Cardiac septum (tissue), 1 donor: ENCODE measurements around the gene RERE. TPM values are rescaled to one million over a fixed set of nuclear protein-coding genes. Genes with fewer than 3 reads are reported as not detected.

Source experiments
- DNase-seq: peaks from one replicate; pipeline ENCODE4 v3.0.0-alpha.2; 2020; ENCODE audit warnings: low spot score
- intact Hi-C: fragments of 100-400 bp; cut with DNase I; formaldehyde crosslinking; loops from one replicate; pipeline ENCODE4 v1.14.0; 2022
- total RNA-seq: library from RNA; stranded (reverse); fragmentation: NEBNext Ultra II Directional; extraction: Animal tissue kit (Norgen Biotek cat#: 25700); gene quantifications from one replicate; pipeline ENCODE4 v1.2.1, GENCODE V29; 2021
- donor health status: DM: no; HTN: no; CAD: no.

RERE gene
- total RNA-seq, 1 donor from 2014 or later, result 102 TPM

DNA sequence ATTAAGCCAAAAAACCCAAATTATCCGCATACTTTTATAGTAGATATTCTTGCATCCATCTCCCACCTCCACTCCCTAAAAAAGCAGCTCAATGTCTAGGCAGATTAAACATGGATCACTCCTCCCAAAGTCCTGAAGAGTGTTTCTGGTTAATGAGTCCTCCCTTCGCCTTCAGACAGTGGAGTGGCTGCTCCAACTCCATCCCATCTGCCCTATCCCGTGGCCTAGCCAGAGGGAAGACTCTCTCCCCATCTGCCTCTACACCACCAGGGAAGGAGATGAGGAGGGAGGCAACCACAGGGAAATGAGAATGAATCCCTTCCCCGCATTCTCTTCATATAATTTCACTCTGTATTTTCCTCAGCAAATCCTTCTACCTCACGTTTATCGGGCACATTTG lies 395.7 kb downstream of the RERE start:
- no peak for DNase-seq
- intact Hi-C loops, result loop anchor here (2.0 to 5.0 kb wide), 5 partner anchors 41 to 394 kb away; partner anchors contain the start of gene ERRFI1

GRCh38 chr1:8420318-8420717 lies 397.1 kb downstream of the RERE start:
- DNase-seq, result no peak

GRCh38 chr1:8419861-8420260 lies 397.6 kb downstream of the RERE start:
- DNase-seq, result no peak
- intact Hi-C loops, result loop anchor here (5.0 kb wide), 3 partner anchors 42 to 393 kb away; partner anchors contain the start of gene ERRFI1

More at GRCh38 chr1:8420318-8420717, 397.1 kb downstream of the RERE start:
- intact Hi-C loops, result loop anchor here (5.0 kb wide), 3 partner anchors 42 to 393 kb away; partner anchors contain the start of gene ERRFI1

- no peak for DNase-seq
- intact Hi-C loops, result no loop called here
Measured at GRCh38 chr1:8419172-8419571, 398.3 kb downstream of the RERE start.

DNA sequence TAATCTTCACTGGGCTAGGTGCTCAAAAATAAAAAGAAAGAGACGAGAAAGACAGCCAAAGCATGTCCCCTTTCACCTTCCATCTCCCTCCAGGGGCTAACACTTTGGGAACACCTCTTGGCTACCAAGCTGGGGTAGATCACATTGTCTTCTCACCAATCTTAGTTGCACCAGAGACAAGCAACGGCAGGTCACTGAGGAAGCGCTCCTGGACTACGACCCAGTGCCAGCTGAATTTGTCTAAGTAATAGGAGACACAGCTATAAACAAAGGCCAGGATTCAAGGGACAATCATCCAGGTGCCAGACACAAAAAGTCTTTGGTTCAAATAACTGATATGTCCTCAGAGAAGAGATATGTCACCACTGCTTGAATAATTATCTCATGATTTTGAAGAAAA lies 399.1 kb downstream of the RERE start:
- DNase-seq, result no peak
- intact Hi-C loops, result no loop called here

DNA sequence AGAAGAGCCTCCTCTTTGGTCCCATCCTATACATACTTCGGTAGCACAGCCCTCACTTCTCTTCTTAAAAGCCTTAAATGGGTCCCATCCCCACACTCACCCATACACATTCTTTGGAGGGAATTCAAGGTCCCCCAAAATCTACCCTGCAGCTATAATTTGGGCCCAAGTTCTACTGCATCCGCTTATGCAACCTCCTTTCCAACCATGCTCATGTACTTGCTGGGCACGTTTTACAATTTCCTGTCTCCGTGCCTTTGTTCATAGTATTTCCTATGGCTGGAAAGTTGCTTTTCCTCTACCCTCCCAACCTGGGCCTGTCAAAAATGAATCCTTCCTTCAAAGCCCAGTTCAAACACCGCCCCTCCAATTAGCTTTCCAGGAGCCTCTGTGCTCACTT lies 399.8 kb downstream of the RERE start:
- DNase-seq, result no peak
- intact Hi-C loops, result no loop called here

DNA sequence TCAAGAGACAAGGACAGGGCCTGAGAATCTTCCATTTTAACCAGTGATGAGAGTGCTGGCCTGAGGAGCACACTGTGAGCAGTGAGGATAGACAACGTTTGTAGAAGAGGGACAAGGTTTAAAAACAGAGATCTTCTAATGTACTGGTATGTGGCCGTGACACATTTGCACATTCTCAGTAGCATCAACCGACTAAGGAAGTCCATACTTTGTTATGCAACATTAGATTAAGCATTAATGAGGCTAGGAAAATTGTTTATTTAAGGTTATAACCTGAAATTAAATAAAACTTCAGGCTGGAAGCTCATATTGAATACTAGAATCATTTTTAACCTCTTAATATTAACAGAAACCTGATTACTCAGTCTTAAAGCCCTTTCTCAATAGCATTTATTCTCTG lies 400.6 kb downstream of the RERE start:
- intact Hi-C loops, result no loop called here

DNA sequence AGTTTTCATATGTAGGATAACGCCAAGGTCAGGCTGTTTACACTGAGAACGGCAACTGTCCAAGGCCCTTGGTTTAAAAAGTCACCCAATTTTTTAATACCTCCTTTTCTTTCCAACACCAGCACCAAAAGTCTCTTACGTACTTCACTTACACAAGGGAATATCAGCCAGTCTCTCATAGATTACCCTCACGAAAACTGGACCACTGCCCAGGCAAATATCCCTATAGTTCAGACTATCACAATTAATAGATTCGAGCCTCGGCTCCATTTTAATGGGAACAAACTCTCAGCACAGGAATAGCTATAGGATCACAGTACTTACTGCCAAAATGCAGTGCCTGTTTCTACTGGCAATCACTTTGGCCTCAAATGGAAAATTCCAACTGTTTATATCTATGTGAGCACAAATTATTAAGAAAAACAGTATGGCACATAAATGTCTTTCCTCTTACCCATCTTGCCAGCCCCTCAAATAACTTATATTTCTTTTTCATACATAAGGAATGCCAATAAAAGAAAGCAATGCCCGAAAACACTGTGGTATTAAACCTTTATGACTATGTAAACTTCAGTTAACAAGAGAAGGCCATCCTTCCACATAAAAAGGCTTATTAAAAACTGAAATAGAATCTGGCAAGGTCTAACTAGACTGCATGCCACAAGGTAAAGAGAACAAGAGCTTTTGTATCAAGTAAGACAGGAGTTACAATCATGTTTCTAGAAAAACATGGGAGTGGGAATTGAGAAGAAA lies 401.7 kb downstream of the RERE start:
- no peak for DNase-seq
- intact Hi-C loops, result no loop called here

More for the DNA sequence above, 400.6 kb downstream of the RERE start:
- no peak for DNase-seq

DNA sequence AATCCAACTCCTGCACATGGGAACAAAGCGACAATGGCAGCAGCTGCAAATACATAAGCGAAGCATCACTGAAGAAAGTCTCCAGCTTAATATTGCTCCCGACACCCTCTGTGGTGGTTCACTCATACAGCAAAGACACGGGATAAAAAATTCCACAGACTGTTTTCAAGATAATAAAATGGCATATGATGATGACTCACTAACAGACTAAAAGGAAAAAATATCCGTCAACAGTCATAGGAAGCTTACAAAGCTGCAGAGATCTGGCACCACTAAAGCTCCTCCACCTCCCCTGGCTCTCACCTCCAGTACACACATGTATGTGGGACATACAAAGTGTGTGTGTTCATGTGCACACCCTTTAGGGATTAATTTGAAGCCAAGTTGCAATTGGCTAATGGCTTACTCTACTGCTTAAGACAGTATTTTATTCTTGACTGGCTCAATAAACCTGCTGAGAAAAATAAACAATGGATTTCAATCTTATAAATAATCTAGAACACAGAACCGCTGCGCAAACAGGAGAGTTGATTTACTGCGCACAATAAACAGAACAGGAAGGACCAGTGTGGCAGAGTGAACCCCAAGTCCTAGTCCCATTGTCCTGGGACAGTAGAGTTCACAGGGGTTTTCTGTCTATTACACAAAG lies 405.1 kb downstream of the RERE start:
- intact Hi-C loops, result no loop called here
- no peak for DNase-seq

DNA sequence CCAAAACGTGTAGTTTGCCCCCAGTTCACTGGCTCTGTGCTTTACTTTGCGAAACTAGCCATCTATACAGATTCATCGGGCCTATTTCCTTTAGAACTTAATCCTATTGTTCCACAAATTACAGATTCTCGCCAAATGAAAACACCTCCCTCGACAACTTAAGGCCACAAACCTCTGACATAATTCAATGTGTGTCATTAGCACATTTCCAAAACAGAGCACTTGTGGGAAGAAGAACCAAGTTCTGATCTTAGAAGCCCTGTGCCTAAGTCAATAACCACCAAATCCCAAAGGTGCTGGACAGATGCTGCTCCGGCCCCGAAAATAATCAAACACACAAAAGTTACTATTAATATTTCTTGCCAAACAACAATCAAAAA lies 405.6 kb downstream of the RERE start:
- intact Hi-C loops, result no loop called here

GRCh38 chr1:8410791-8411190 lies 406.6 kb downstream of the RERE start:
- intact Hi-C loops, result no loop called here
- no peak for DNase-seq

More for the DNA sequence above, 405.6 kb downstream of the RERE start:
- no peak for DNase-seq

DNA sequence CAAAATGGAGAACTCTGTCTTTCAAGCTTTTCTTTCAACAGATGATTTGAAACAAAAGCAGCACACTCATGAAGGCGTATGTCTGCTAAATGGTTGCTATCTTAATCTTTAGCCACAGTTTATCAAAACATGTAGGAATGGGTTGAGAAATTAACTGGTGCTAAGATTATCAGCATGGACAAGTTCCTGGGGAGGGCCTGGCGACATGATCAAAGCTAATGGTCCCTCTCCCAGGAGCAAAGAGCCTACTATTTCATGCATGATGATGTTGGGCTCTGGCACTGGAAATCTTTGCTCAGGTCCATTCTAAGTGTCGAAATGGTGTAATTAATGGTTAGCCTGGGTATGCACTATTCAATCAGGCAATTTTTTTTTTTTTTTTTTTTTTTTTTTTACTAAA lies 407.8 kb downstream of the RERE start:
- intact Hi-C loops, result loop anchor here (5.0 kb wide), 2 partner anchors 37 to 293 kb away; no protein-coding TSS in a partner anchor
- DNase-seq, result no peak

GRCh38 chr1:8409106-8409505 lies 408.3 kb downstream of the RERE start:
- no peak for DNase-seq
- intact Hi-C loops, result loop anchor here (5.0 kb wide), 2 partner anchors 37 to 293 kb away; no protein-coding TSS in a partner anchor

DNA sequence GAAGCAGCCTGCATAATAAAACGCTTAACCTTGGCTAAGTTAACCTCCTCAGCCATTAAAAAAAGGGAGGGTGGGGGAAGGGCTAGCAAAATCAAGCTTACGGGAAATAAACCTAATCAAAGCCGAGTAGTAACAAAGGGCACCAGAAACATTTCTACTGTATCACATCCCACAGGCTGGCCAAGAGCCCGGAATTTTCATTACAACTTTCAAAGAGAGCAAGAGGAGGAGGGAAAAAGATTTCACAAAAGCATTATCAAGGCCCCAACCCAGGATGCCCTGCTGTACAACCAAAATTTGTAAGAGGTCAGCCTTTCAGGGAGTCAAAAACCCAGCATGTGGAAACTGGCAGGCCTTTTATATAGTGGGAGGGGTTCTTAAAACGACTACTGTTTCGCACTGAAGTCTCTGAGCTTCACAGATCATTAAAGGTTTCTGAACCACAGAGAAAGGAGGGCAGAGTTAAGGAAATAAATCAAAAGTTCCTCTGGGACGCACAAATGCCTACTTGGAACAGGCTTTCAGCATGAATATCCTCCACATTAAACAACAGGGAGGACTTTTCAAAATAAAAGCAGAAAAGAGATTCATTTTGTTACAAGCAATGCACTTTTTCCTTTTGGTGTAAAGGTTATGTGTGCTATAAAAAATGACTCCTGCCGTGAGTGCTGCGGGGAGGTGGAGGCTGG lies 409.1 kb downstream of the RERE start:
- intact Hi-C loops, result loop anchor here (5.0 kb wide), 2 partner anchors 36 to 294 kb away; no protein-coding TSS in a partner anchor

GRCh38 chr1:8407652-8408051 lies 409.8 kb downstream of the RERE start:
- intact Hi-C loops, result loop anchor here (5.0 kb wide), 2 partner anchors 35 to 295 kb away; no protein-coding TSS in a partner anchor
- no peak for DNase-seq

More for the DNA sequence above, 409.1 kb downstream of the RERE start:
- no peak for DNase-seq

GRCh38 chr1:8406960-8407359 lies 410.5 kb downstream of the RERE start:
- DNase-seq, result no peak
- intact Hi-C loops, result loop anchor here (5.0 kb wide), 2 partner anchors 35 to 295 kb away; no protein-coding TSS in a partner anchor

DNA sequence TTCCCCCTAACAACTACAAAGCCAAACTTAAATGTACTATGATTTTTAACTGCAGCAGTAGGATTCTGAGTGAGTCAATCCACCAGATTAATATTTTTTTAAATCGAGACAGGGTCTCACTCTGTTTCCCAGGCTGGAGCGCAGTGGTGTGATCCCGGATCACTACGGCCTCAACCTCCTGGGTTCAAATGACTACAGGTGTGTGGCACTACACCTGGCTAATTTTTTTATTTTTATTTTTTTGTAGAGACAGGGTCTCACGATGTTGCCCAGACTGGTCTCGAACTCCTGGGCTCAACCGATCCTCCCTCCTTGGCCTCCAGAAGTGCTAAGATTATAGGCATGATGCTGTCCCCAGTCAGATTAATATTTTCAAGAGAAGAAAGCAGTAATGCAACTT lies 411.4 kb downstream of the RERE start:
- DNase-seq, result no peak
- intact Hi-C loops, result loop anchor here (5.0 kb wide), 2 partner anchors 34 to 296 kb away; no protein-coding TSS in a partner anchor

DNA sequence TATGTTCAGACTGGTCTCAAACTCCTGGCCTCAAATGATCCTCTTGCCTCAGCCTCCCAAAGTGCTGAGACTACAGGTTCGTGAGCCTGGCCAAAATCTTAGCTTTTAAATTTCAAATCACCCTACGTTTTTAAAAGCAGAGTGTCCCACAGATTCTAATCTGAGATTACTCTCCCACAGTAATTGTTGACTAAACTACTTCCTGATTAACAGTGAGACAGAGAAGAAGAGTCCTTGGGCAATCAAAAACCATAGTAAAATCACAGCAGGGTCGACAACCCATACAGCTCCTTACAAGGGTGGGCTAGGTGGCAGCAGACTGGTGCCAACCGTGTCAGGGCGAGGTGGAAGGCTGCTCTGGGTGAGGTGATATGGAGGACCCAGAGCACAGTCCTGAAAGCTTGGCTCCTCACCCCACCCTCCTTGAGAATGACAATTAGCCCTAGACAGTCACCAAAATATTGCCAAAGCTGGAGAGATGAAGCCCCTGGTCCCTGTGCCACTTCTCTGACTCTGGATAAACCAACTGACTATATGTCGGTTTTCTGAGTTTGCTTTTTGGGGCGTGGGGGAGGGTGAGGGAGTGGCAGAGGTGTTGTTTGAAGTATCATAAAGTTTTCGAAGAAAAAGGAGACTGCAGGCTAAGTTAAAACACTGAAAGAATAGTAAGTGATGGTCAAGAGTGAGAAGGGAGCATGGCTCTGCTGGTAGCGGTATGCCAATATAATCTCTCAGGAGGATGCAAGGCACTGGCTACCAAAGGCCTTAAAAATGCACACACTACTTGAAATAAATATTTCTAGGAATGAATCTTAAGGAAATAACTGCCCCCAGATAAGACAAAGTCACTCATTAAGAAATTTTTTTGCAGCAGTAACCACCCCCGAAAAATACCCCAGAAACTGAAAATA lies 412.7 kb downstream of the RERE start:
- no peak for DNase-seq
- intact Hi-C loops, result loop anchor here (5.0 kb wide), 2 partner anchors 32 to 298 kb away; no protein-coding TSS in a partner anchor
